GM18505 (cell line): ENCODE measurements around the gene KCNG2.

Experiments
- ATAC-seq: cut with Tn5 transposase; IDR thresholded peaks from one replicate; pipeline ENCODE4 v1.9.1; 2021; ENCODE audit not compliant: unreplicated experiment
- POLR2A ChIP-seq: IDR thresholded peaks from 4 replicates; pipeline ENCODE4 v1.6.1; 2011; ENCODE audit warnings: borderline replicate concordance; ENCODE audit not compliant: insufficient read depth, insufficient read length; ENCODE audit errors: extremely low read depth

Gene KCNG2

DNA sequence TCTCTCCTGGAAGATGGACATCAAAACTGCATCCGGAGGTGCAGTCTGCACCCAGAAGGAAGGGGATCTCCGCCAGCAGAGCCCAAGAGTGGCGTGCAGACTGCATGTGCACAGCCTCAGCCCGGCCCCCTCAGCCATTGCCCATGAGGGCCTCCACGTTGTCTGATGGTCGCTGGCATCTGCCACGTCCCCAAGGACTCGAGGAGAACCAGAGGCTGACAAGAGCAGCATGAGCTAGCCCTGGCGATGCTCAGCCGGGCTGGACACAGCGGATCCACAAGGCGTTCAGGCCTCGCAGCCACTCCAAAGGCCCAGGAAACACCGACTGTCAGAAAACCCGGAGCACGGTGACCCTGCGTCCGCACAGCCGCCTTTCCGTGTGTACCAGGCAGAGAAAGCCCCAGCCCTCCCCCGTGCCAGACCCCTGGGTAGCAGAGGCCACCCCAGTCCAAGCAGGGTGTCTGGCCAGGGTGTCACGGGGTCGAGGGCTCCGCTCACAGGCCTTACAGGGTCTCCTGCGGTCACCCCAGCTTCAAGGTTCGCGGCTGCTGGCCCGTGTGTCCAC lies 105.4 kb downstream of the KCNG2 start:
- no peak for ATAC-seq
- TF ChIP-seq POLR2A: no peak

DNA sequence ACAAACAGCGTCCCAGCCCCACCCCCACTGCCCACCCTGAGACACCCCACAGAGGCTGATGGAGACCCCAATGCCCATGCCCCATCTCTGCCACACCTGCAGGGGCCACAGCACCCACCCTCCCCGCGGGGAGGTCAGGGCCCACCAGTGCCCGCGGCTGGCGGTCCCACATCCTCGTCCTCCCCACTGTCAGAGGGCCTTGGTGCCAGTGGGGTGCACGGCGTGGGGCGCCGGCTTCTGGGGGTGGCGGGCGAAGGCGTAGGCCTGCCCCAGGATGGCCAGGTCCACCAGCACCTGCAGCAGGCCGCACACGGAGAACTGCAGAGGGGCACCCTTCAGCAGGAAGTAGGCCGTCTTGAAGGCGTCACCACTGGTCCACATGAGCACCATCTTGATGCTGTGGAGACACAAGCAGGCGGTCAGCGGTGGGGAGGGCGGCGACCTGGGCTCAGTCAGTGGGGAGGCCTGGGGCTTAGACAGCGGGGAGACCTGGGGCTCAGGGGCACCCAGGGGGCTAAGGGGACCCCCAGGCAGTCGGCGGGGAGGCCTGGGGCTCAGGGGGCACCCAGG lies 106.1 kb downstream of the KCNG2 start:
- ATAC-seq: no peak
- TF ChIP-seq POLR2A: no peak

DNA sequence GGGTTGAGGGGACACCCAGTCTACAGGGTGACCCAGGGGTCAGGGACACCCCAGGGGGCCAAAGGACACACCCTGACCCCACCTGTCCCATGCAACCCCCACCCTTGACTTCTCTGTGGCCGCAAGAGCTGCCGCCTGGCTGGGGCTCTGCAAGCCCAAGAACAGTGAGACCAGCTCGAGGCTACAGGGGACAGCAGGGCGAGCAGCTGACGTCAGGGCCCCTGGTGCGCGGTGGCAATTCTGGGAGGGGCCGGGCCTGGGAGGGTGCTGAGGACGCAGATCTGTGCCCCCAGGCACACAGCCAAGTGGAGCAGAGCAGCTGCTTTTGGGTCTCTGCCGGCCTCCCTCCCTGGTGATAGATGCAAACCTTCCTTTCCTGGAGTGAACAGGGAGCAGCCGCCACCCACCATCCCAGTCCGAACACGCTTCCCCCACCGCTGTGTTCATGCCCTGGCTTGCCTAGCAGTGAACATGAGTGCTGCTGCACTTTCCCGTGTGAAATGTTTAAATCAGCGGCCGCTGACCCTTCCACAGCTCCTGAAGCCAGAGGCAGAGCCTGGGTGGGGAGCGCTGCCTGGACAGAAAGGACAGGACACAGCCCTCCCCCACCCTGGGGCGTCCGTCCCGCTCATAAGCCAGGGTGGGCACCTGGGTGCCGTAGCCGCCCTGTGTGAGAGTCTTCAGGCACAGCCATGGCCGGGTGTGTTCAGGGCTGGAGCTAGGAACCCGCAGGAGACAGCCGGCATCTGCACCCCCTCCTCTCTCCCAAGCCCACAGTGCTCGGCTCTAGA lies 106.8 kb downstream of the KCNG2 start:
- no peak for TF ChIP-seq POLR2A
- ATAC-seq: no peak

DNA sequence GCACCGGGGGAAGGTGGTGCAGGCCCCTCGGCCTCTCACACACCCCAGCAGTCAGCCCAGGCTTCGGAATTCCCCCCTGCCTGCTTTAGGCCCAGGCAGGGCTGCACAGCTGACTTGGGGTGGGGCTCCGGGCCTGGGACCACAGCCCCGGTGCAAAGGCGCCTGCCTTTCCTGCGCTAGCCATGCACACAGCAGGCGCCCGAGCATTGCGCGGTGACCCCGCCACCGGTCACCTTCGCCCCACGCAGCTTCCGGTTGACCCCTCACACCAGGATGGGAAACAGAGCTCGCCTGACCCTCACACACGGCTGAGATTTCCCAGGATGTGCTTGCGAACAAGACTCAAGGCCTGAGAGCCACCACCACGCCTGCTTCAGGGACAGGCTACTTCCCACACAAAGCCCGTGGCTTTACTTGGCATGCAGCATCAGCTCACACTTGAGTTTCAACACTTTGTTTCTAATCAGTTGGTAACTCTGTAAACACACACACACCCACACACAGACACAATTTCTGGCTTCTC lies 107.7 kb downstream of the KCNG2 start:
- TF ChIP-seq POLR2A: no peak
- ATAC-seq: no peak

DNA sequence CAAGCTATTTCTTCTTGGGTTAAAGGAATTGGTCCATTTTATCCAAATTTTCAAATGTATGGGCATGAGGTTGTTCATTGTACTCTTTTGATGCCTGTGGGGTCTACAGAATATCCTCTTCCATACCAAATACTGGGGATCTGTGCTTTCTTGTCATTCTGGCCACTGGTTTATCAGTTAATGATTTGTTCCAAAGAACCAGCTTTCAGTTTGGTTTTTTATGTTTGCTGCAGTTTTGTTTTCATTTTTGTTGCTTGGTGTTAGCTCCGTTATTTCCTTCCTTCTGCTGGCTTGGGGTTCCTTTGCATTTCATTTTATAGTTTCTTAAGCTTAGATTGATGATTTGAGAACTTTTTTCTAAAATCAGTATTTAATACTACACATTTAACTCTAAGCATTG lies 108.3 kb downstream of the KCNG2 start:
- ATAC-seq: no peak
- TF ChIP-seq POLR2A: no peak

DNA sequence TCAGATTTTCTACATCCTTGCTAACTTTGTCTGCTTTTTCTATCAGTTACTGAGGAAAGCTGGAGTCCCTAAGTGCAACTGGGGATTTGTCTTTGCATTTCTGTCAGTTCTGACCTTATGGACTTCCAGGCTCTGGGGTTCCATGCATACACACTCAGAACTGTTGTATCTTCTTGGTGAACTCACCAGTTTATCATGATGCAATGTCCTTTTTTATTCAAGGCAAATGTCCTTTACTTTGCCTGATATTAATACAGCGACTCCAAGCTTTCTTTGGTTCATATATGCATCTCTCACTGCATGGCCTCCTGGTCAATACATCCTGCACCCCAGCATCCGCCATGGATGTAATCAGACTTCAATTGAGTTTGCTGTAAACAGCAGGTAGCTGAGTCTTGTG lies 109.0 kb downstream of the KCNG2 start:
- TF ChIP-seq POLR2A: no peak
- ATAC-seq: no peak

DNA sequence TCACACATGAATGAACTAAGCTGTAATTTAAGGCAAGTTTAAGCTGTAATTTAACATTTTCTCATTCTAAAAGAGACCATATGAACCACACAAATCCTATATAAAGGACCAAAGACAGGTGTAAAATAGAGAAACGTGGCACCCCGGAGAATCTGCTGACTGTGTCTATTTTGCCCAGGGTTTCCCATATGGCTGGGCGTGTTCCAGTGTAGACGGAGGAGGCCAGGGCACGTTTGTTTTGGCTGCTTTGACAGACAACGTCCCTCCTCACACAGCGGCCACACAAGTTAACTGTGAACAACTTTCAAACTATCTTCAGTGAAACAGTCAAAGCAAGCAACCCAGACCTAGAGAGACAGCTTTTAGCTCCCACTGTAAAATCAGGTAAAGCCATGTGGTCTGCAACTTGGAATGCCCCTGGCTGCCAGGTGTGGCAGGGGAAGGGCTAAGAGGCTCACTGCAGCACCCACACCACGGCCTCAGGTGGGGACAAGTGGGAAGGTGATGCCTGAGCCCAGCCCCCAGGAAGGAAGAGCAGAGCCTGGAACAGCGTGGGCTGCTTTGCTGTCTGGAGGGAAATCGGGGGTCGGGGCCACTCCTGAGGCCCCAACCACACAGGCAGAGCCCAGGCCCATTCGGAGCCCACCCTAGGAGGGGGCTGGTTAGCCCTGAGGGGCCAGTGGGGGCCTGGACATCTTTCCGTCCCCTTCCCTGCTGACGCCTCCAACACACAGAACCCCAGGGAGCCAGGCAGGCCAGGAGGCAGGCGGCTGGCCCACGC lies 113.0 kb downstream of the KCNG2 start:
- no peak for TF ChIP-seq POLR2A
- ATAC-seq: no peak

DNA sequence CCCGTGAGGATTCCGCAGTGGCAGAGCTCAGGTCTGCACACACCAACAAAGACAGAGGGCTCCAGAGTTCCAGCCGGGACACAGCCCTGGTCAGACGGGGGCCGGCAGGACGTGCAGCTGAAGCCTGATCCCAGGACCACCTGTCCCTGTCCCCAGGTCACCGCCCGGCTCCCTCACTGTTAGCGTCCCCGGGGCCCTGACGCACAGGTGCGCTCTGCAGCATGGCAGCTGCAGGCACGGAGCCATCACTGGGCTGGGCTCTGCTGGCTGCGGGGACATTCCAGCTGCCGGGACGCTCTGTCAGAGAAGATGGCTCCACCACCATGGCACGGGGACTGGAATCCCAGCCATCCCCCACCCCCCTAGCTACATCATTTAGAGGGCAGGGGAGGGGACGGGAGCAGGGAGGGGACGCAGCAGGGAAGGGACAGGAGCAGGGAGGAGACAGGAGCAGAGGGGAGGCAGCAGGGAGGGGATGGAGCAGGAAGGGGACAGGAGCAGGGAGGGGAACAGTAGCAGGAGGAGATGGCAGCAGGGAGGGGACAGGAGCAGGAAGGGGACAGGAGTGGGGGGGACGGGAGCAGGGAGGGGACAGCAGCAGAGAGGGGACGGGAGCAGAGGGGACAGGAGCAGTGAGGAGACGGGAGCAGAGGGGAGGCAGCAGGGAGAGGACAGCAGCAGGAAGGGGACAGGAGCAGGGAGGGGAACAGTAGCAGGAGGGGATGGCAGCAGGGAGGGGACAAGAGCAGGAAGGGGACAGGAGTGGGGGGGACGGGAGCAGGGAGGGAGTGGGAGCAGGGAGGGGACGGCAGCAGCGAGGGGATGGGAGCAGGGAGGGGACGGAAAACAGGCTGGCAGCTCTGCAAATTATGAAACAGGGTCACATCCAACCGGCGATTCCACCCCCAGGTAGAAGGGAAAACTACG lies 113.9 kb downstream of the KCNG2 start:
- ATAC-seq: no peak
- no peak for TF ChIP-seq POLR2A

DNA sequence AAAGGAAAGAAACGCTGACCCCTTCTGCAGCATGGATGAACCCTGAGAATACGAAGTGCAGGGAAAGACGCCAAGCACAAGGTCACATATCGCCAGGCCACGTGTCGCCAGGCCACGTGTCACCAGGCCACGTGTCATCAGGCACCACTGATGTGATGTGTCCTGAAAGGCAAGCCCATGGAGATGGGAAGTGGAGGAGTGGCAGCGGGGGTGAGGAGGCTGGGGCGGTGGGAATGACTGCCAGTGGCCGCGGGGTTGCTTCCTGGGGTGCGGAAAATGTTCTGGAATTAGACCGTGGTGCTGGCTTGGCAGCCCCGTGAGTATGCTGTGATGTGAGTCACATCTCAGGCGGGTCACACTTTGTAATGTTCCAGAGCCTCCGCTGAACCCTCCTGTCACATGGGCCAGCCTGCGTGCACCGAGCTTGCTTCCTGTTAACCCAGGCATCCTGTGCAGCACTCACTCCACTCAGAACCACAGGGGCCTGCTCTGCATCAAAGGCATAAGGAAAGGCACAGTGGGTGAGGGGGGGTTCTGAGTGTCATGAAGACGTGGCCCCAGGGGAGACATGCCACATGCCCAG lies 114.8 kb downstream of the KCNG2 start:
- TF ChIP-seq POLR2A: no peak
- ATAC-seq: no peak

DNA sequence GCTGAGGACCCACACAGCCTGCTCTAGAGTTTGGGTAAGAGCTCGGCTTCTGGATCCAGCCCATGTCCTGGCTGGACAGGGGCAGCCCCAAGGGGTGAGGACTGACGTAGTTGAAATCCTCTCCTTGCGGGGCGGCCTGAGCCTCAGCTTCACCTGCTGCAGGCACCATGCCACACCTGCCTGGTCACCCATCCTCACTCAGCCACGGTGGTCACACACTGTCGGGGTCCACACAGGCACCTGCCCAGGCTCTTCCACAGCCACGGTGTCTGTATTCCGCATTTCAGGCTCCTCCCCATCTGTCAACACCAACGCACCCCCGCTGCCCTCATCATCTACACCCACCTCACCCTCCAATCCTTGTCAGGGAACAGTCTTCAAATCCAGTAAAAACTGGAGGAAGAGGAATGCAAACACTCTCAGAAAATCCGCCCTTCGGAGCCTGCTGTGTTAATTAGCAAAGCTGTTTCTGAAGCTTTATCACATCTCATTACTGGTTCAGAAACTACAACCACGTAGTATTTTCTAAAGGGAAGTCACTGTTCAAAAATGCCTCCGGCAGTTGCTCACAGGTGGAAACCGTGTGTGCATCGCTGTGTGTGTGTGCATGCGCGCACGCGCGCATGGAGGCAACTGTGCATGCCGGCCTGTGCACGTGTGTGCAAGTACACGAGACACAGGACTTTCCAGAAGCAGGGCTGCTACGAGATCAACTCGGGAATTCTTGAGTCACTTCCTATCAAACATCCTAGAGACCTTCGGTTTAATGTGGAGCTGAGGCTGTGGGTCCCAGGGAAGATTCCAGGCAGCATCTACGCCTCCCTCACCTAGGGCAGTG lies 115.5 kb downstream of the KCNG2 start:
- TF ChIP-seq POLR2A: no peak
- ATAC-seq: no peak

DNA sequence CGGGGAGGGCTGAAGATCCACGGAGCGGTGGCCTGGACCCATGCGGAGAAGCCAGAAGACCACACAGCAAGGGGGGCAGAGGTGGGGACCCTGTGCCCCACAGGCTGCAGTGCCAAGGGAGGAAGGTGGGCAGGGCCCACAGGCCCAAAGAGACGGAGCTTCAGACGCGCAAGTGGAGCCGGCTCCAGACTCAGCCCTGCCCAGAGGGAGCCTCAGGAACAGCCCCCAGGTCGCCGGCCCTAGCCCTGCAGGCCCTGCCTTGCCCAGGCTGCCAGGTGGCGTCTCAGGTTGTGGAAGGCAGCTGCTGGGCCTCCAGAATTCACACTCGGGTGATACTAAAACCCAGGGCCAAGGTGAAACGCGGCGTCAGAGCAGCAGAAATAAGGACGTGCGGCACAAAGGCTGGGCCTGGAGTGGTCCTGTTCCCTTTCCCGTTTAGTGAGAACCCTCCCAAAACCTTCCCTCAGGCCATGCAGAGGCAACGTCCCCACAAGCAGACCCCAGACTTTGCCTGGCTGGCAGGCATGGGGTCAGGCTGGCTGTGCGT lies 116.9 kb downstream of the KCNG2 start:
- ATAC-seq: no peak
- no peak for TF ChIP-seq POLR2A
